ENCODE data around the gene AFF1. TPM values are rescaled to one million over a fixed set of nuclear protein-coding genes. Genes with fewer than 3 reads are reported as not detected.
"Not testable (repeated sequence)": the region's sequence is repeated elsewhere in the genome, so short reads cannot be mapped to it uniquely, and the experiment has no call there.

Gene AFF1
- polyA plus RNA-seq, 10 donors = 15.5 to 31.3 (median 22.0) TPM

DNA sequence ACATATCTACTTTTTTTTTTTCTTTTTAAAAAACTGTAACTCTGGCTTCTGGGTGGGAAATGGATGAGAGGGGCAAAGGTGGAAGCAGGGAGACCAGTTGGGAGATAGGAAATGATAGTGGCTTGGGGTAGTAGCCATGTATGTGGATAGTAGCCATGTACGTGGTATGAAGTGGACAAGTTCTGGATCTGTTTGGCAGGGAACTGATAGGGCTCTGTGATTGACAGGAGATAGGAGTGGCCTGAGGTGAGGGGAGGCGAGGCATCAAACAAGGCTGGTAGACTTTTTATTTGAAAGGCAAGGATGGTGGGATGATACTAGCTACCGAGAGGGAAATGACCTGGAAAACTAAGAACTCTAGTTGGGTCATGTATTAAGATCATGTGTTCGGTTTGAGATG lies 117.8 kb downstream of the AFF1 start:
- no peak for DNase-seq

DNA sequence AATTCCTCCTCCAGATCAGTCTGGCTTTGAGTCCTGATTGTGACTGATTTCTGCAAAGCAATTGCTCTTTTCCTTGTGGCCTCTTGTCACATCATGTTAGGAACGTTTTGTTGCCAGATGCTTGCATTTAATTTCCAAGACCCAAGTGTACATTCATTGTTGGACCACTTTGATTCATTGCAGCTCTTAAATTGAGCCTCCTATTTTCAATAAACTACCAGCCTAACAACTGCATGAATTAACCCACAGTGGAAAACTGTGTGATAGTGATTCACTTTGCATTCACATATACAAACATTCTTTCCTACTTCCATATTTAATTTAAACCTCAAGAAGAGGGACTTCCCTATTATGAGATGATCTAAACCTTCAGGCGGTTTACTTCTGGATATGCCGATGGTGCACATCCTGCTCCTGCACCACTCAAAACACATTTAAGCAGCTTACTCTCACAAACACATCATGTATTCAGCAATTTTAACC lies 118.4 kb downstream of the AFF1 start:
- no peak for DNase-seq

DNA sequence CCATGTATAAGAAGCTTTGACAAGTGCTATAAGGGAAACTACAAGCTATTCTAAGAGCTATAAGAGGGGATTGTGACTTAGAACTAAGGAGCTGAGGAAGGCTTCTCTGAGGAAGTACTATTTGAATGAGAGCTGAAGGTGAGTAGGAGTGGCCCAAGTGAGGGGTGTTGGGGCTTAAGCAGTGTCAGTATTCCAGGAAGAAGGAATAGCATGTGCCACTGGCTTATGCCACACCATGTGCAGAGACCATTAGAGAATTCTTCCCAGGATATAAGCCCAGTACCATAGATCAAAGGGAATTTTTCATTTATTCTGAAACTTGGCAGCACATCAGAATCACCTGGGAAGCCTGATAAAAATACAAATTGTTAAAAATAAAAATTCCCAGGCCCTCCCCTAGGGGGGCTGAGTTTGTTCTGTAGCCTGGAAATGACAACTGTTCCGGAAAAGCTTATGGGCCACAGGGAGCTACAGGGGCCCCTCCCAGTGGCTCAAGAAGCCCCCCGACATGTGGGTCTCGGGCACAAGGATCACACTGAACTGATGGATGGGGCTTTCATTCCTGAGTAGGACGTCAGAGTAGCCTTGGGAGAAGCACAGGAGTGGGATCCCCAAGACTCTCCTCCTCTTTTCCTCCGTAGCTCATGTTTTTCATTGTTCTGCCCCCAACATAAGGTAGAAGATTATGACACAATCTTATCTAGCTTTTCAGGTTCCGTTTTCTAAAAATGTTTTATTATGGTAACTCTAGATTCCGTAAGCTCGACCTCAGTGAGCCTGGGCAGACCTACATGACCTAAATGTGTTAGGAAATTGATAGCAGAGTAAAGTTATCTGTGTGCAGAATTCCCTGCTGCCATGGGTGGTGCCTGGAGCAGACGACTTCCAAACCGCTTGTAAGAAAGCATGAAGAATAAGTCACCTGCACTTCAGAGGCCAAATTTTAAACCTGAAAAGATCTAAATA lies 119.3 kb downstream of the AFF1 start:
- DNase-seq = no peak

DNA sequence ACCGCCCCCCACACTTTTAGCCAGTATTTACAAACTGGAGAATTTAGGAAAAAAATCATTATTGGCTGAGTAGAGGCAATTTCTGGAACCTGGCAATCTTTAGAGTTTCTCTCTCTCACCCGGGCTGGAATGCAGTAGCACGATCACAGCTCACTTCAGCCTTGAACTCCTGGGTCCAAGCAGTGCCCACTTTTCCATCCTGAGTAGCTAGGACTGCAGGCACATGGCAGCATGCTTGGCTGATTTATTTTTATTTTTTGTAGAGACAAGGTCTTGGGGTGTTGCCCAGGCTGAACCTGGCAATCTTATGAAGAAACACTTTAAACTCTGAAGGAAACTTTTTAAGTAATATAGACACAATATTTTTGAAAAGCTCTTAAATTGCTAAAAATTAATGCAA lies 120.1 kb downstream of the AFF1 start:
- DNase-seq = no peak

DNA sequence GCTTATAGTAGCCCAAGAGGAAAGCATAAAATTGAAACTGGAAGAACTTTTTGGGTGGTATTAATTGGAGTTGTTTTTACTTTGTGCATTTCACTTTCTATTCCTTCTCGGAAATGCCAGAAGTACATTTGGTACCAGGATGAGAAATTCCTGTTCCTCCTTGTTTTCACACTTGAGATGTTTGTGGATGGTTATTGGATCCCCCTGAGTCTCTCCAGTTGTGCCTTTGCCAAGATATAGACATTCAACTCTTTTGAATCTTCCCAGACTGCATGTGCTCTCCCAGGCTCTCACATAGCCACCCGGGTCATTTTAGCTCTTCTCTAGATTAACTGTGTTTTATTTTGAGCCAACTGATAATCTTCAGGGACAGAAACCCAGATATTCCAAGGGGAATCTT lies 120.5 kb downstream of the AFF1 start:
- DNase-seq = no peak

DNA sequence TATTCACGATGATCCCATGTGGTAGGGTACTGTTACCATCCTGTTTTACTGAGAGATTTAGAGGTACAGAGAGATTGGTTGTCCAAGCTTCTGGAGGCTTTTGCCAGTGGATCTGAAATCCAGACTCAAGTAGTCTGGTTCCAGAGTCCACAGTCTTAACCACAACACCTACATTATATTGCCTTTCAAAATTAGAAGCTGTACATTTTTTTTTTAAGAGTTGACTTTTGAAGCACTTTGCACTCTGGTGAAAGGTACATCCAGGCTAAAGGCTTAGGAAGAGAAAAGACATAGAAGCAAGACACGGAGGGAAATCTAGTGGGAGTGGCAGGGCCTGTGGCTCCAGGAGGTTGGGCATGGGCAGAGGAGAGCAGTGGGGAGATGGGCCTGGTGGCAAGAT lies 122.1 kb downstream of the AFF1 start:
- DNase-seq = no peak

DNA sequence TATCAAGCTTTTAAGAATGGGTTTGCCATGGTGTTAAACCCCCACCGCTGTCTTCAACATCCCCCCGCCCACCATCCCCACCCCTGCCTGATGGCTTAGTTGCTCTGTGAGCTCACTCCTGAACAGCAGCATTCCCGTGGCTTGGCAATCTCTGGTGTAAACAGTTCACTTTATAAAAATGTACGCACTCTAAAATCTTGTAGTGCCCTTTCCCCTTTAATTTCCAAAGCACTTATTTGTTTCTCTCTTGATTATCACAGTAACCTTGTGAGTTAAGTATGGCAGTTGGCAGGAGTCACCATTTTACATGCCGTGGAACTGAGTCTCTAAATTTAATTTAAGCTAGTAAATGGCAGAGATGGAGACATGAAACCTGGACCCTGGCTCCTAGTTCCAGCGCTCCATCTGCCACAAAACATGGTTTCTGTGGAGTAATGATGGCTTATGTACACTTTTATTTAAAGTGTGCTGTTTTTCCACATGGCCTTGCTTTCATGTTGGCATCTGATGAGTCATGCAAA lies 123.1 kb downstream of the AFF1 start:
- DNase-seq = no peak

DNA sequence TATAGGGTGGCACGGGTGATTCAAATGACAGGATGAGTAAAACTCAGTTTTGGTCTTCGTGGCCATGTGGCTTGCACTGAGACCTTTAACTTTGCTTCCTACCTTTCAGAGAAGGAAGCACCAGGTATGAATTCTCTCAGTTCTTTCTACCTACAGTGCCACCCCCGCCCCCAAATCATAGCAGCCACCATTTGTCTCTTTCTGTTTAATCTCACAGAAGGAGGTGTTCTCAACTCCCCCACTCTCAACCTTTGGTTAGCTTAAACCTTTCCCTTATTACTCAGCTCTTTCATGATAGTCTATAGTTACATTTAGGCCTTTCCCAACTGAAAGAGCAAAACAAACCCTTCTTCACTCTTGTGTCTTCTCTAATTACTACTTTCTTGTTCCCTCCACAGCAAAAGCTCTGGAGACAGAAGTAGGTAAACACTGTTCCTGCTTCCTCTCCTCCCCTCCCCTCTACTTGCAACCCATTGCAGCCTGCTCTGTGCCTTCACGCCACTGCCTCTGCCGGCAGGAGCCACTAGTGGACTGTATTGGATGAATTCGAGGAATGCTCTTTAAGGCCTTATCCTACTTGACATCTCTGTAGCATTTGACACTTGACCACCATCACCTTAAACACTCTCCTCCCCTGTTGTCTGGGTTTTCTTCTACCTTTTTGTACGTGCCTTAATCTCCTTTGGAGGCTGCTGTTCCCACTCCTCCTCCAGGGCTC lies 123.7 kb downstream of the AFF1 start:
- DNase-seq = no peak

DNA sequence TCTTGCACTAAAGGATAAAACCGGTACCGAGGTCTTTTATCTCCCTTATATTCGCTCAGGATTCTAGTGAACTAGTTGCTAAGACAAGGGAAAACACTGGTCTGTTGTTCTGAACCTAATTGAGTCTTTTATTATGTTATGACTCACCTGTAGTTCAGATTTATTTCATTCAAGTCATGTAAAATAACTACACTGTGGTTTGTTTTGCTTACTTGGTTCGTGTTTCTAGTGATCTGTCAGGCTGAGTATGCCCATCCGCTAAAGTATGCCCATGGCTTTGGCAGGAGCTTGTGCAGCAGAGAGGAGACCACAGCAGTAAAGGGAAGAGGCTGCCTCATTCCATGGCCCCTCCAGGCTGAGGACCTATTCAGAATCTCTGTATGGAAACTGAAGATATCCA lies 126.1 kb downstream of the AFF1 start:
- no peak for DNase-seq

DNA sequence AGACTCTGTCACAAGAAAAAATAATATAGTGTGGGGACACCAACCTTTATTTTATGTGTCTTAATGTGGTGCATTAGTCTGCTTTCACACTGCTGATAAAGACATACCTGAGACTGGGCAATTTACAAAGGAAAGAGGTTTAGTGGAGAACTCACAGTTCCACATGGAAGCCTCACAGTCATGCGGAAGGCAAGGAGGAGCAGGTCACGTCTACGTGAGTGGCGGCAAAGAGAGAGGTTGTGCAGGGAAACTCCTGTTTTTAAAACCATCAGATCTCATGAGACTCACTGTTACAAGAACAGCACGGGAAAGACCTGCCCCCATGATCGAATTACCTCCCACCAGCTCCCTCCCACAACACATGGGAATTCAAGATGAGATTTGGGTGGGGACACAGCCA lies 130.2 kb downstream of the AFF1 start:
- no peak for DNase-seq

DNA sequence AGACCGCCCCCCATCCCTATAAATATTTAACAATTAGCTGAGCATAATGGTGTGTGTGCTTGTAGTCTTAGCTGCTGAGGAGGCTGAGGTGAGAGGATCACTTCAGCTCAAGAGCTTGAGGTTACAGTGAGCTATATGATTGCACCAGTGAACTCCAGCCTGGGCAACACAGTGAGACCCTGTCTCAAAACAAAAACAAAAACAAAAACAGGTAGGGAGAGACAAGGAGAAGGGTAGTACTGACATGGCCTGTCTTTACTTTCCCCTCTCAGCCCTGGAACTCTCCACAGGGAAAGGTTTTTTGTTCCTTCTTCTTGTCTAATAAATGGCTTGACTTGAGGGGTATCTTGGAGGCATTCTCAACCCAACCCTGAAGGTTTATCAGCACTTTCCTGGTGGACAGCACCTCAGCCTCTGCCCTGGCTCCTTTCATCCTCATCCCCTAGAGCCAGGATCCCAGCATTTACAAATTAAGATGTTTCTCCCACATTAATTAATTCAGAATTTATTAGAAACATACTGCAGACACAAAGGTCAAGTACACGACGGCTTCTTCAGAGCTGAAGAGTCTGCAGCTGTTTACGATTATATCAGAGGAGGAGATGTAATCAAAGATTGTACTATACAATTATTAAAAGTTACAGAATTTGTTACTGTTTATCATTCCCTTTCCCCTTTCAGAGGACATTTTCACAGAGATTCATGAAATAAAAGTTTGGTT lies 131.8 kb downstream of the AFF1 start:
- DNase-seq = peak in 1 of 3 donors; percentile 62

DNA sequence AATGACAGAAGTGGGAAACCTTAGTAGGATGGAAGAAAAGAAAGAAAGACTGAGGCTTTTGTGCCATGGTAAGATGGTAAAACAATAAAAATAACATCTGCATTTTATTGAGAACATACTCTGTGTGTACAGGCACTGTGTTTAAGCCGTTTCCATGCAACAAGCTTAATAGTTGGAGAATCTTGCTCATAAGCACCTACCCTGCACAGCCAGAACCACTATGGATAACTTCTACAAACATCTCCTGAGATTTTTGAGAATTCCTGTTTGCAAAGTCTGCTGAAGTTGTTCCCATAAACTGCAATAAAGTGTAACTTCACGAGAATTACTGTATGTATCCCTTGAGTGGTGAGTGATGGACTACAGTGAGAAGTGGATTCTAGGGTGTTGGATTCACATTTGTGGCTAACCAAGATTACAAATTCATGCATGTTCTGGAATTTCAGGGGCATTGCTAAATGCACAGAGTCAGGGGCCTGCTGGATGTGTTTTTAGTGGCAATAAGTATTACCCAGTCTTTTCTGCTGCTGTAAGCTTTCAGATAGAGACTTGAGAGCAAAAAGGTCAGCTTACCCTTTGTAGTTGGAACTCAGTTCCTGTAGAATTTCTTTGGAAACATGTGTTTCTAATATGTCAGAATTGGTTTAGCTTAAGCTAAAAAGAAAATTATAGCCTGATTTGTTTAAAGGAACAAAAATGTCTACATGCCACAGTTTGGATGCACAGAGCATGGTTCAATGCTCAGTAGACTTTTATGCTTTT lies 132.5 kb downstream of the AFF1 start:
- DNase-seq = peak in 1 of 3 donors; percentile 37

DNA sequence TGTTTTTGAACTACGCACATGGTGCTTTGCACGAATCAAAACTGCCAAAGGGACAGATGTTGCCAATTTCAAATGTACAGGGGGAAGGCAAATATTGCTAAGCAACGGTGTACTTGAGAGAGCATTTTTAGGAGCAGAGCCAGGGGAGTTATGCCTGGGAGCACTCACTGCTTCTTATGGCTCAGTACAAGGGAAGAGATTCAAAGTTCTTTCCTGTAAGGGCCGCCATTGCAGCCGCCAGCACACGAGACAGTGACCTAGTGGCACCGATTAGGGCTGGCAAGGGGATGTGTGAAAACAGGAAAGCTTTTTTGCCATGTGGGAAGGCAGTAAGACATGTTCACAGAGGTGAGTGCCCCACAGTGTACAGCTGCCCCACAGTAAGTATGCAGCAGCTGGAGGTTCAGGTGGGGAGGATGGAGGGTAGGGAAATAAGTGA lies 133.8 kb downstream of the AFF1 start:
- peak in 2 of 3 donors; percentile 62 to 78 for DNase-seq

DNA sequence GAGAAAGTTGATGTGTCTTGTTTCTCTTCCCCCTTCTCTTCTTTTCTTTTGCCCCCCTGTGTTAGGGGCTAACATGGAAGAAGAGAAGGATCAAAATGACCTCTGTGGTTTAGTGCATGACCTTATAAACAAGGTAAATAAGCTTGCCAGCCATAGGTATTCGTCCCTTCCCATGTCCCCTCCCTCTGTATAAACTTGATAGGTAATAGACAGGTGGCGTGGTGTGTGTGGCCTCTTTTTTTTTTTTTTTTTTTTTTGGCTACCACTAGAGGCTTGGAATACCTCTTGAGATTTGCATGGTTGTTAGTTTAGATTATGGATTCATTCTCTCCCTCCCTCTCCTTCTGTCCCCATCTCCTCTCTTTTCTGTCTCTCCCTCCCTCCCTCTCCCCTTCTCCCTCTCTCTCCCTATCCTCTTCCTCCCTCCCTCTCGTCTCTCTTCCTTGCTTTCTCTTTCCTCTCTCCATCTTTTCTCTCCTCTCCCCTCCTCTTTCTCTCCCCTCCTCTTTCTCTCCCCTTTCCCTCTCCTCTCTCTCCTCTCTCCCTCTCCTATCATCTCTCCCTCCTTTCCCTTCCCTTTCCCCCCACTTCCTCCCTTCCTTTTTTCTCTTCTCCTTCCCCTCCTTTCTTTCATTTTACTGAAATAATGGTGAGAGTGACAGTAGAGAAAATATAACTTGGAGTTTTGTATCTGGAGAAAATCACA lies 134.4 kb downstream of the AFF1 start:
- DNase-seq = no peak

DNA sequence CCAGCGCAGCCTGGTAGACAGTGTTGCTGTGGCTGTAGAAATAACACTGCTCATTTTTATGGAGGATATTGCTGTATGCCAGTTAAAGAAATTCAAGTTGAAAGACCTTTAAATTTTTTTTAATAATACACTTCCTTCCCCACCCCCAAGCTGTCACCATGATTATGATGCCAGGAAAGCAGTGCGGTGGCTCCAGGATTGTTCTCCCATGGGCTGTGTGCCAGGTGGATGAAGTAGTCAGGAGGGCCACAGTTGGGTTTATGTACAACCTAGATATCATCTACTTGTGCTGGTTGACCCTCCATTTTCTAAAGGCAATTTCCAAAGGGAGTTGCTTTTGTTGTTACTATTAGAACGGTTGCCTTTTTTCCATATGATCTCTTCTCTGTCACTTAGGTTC lies 136.6 kb downstream of the AFF1 start:
- no peak for DNase-seq

DNA sequence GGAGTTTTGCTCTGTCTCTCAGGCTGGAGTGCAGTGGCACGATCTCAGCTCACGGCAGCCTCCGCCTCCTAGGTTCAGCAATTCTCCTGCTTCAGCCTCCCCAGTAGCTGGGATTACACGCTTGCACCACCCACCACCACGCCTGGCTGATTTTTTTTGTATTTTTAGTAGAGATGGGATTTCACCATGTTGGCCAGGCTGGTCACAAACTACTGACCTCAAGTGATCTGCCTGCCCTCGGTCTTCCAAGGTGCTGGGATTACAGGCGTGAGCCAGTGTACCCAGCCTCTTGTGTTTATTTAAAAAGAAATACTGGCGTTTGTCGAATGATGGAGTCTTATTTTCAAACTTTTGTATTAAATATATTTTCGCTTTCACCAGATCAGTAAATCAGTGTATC lies 137.7 kb downstream of the AFF1 start:
- not testable (repeated sequence) for DNase-seq

DNA sequence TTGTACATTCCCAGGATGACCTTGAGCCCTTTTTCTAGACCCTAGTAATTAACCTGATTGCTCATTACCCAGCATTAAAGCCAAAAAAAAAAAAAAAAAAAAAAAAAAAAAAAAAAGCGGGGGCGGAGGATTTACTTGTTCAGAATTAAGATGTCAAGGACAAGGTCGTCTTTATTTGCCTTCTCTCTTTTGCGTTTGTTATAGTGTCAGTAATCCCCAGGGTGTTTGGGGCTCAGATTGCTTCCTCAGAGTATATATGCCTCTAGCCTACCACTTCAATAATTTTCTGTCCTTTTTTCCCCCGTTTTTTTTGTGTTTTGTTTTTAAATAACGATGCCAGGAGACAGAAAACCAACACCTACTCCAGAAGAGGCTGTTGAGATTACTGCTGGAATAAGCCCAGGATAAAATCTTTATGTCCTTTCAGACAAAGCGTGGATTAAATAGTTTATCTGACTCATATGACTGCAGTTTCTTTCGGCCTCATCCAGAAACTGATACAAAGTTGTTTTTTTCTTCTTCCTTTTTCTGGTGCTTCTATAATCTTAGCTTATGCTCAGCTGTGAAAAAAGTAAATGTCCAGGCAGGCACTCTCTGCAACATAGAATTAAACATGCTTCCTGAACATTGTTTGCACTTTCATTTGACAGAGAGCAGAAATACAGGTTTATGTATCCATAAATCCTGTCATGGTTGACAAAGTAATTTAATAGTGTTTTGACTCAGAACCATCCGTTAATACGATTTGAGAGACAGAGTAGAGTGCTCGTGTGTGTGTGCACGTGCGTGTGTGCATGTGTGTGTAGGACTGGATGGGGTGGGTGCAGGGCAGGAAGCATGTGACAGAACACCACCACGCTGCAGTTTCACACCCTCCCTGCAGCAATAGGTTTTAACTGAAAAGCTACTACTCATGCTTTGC lies 138.6 kb downstream of the AFF1 start:
- peak in 1 of 3 donors; percentile 58 for DNase-seq

DNA sequence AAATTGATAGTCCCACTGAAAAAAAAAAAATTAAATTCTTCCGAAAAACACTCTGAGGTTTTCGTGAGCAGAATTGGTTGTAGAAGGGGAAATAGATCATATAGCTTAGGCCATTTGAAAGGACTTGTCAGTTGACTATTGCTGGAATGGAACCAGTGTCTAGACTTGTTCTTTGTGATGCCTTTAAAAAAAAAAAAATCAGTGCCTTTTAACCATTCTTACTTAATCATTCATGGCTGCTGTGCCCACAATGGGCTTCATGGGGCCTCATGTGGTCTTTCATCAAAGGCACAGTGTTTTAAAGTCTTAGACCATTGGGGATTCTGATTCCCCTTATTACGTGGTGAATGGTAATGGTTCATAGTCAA lies 139.3 kb downstream of the AFF1 start:
- no peak for DNase-seq

DNA sequence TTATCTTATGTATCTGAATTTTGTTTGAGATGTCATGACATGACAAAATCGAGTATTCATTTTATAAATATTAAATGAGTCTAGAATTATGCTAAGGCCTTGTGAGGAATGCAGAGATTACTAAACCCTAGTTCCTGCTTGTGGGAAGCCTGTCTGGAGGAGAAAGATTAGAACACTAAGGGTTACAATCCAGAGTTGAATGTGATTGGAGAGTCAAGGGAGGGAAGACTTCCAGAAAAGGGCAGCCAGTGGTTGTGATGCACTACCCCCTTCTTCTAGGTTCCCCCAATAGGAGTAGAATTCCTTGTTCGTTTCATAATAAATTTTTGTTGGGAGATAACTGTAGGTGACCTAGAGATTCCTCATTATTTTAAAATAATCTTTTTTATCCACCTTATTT lies 141.1 kb downstream of the AFF1 start:
- DNase-seq = no peak
